ENCODE results near the gene OR5AU1.
A peak's percentile ranks its signal among the peaks of the same experiment; 100 is the strongest.

The OR5AU1 gene

DNA sequence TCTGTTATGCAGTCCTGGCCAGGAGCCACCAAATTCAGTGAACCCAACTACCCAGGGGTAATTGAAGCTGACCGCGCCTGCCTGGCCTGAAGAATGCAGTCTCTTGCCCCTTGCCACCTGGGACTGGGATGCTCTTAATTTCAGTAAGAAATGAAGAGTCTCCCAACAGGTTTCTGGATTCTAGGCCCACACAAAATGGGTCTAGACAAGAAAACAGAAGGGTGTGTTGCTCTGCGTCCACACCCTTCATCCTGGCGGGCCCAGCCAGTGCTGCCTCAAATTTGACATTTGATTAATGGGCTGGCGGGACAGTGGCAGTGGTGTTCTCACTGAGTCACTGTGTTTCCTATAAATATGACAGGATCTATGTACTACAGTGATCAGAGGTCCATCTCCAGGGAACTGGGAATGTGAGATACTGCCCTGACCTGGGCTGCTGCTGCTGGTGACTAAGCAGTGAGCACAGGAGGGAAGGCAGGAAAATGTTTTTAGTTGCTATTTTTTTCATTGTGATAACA is 48.5 kb downstream of the OR5AU1 start:
- TF ChIP-seq GATA1 (IDR thresholded peaks at IDR 0.05; ENCODE audit: low read depth, low read length): no peak
- no peak for TF ChIP-seq POLR2A (IDR thresholded peaks at IDR 0.05; ENCODE audit: low read length)

DNA sequence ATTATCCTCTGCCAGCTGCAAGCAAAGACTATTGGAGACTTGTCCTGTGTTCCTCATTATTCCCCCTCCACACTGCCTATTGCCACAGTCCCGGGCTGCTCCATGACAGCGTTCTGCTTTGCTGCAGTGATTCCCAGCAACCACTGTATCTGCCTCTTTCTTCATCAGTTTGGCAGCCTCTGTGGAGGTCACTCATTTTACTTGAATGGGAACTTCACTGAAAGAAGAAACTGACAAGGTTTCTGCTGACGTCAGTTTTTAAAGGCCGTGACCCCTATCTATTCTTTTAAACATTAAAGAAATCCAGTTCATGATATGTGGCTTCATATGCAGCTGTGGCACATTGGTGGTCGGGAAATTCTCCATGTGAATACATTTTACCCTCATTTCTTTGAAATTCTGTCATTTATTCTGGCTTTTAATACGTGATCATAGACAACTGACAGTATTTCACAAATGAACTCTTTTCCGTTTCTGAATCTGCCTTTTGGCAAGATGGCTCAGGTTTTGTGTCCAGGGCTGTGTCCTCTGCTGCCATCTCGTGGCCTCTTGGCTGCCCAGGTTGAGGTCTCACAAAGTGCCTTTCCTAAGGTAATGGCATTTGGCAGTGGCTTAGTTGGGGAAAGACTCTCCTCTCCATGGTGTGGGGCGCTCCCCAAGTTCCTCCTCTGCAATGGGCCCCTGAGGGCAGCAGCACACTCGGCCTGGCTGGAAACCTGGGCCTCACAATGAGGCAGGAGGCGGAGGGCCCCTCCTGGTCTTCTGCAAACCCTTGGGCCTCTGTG is 49.2 kb downstream of the OR5AU1 start:
- peak; percentile 81 to 88 for DNase-seq
- no peak for TF ChIP-seq POLR2A (IDR thresholded peaks at IDR 0.05; ENCODE audit: low read length)
- no peak for TF ChIP-seq GATA1 (IDR thresholded peaks at IDR 0.05; ENCODE audit: low read depth, low read length)

More for the DNA sequence above, 48.5 kb downstream of the OR5AU1 start:
- peak; percentile 54 to 57 for DNase-seq

DNA sequence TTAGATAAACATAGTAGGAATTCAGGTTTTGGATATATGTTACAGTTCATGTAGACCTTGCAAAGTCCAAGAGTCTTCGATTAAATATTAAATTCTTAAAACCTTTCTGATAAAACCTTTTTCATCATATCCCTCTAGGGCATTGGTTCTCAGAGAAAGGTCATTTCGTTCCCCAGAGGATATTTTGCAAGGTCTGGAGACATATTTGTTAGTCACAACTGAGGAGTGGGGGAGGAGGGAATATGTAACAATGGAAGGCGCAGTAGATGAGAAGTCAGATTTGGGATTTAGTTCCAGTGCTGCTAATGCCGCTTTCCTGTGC is 49.7 kb downstream of the OR5AU1 start:
- DNase-seq: no peak
- no peak for TF ChIP-seq GATA1 (IDR thresholded peaks at IDR 0.05; ENCODE audit: low read depth, low read length)
- no peak for TF ChIP-seq POLR2A (IDR thresholded peaks at IDR 0.05; ENCODE audit: low read length)

DNA sequence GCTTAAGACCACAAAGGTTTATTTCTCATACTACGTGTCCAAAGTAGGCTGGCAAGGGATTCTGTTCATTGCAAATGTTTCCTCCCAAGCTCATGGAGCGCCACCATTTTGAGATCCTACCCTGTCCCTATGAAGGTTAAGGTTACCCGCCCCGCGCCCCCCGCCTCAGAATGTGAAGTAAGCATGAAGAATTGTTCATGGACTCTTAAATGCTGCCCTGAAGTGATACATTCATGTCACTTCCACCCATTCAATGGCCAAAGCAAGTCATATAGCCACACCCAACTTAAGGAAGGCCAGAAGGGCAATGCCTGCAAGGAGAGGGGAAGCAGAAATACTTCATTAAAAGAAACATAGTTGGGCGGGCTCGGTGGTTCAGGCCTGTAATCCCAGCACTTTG is 50.8 kb downstream of the OR5AU1 start:
- no peak for DNase-seq
- TF ChIP-seq GATA1 (IDR thresholded peaks at IDR 0.05; ENCODE audit: low read depth, low read length) (no peak), POLR2A (IDR thresholded peaks at IDR 0.05; ENCODE audit: low read length) (no peak)

Data from erythroblast (primary cell).